ENCODE data around the gene COL6A3. TPM values are rescaled to one million over a fixed set of nuclear protein-coding genes. Genes with fewer than 3 reads are reported as not detected.

Gene COL6A3
- total and polyA plus RNA-seq, 11 donors = 17.4 to 290 (median 87.3) TPM

- intact Hi-C loops (cut with DNase I) = no loop called here
- DNase-seq = no peak
- Histone ChIP-seq H3K36me3 (peaks cover 0 to 95% (median 31%) of the 10 kb centered on the region in 9 donors), H3K9me3 (no peaks in the 10 kb centered on the region), H3K4me1 (peaks cover 0 to 3% (median 0%) of the 10 kb centered on the region in 12 donors), H3K27ac (peak overlapping the region in 1 of 12 donors; percentile 60), H3K27me3 (no peaks in the 10 kb centered on the region), H3K4me3 (no peak overlapping the region)
- WGBS, 4 donors = 77 to 85% (median 80%) methylated on average over 6 to 9 of the region's 9 CpGs
- no peak for TF ChIP-seq CTCF (IDR thresholded peaks at IDR 0.05)
- TF ChIP-seq POLR2A (IDR thresholded peaks at IDR 0.05) = no peak
- no peak for ATAC-seq
Observed at GRCh38 chr2:237343993-237344392, 70.0 kb downstream of the COL6A3 start.

DNA sequence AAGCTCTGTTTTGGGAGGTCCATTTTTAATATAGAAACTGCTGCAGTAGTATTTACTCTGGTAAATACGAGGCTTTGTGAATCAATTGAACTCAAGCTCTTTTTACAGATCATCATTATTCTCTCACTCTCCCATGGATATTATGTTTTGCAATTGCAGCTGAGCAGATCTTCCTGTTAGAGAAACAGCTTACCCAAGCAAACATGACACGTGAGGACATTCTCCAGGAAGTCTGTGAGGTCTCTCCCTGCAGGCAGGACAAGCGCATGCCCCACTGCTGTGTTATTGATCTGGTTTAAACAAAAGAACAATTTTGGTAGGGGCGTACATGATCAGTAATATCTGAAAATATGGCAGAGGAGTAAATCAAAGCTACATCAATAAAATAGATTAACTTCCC is 72.1 kb downstream of the COL6A3 start:
- H3K27ac ChIP-seq = peak overlapping the region in 1 of 12 donors; percentile 60
- no peak for TF ChIP-seq CTCF (IDR thresholded peaks at IDR 0.05)
- TF ChIP-seq POLR2A (IDR thresholded peaks at IDR 0.05) = no peak
- H3K4me1 ChIP-seq = peaks cover 0 to 3% (median 0%) of the 10 kb centered on the region in 12 donors
- ATAC-seq = no peak
- no peaks in the 10 kb centered on the region for H3K27me3 ChIP-seq
- H3K4me3 ChIP-seq = no peak overlapping the region
- WGBS, 4 donors = 48 to 72% (median 66%) methylated on average over 4 of the region's 4 CpGs
- H3K36me3 ChIP-seq = peaks cover 0 to 95% (median 44%) of the 10 kb centered on the region in 9 donors
- DNase-seq = no peak
- H3K9me3 ChIP-seq = no peaks in the 10 kb centered on the region
- intact Hi-C loops (cut with DNase I) = no loop called here

DNA sequence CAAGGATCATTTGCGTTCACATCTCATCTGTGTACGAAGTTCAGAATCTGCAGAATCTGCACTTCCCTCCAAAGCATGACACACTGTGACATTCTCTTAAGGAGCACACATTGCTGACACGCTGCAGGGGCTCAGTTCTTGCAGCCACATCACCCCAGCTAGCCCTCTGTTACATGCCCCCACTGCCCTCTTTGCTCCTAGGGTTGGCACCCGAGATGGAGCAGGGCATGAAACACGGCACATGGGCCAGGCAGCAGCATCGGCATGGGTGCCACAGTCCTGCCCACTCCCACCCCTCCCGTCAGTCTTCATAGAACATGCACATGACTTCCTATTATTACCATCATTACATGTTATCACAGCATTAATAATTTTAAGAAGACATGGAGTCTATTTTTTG is 76.4 kb downstream of the COL6A3 start:
- no peak for DNase-seq
- H3K36me3 ChIP-seq = peaks cover 0 to 98% (median 47%) of the 10 kb centered on the region in 9 donors
- no peaks in the 10 kb centered on the region for H3K4me1 ChIP-seq
- peak overlapping the region in 1 of 12 donors; percentile 48 for H3K27ac ChIP-seq
- no peaks in the 10 kb centered on the region for H3K27me3 ChIP-seq
- no peaks in the 10 kb centered on the region for H3K9me3 ChIP-seq
- ATAC-seq = no peak
- intact Hi-C loops (cut with DNase I) = no loop called here
- no peak overlapping the region for H3K4me3 ChIP-seq
- 89 to 91% (median 89%) methylated on average over 7 of the region's 7 CpGs for WGBS, 4 donors
- TF ChIP-seq POLR2A (IDR thresholded peaks at IDR 0.05) (no peak), CTCF (IDR thresholded peaks at IDR 0.05) (no peak)

GRCh38 chr2:237336131-237336530 is 77.8 kb downstream of the COL6A3 start:
- intact Hi-C loops (cut with DNase I) = no loop called here
- Histone ChIP-seq H3K4me1 (no peaks in the 10 kb centered on the region), H3K27ac (peak overlapping the region in 1 of 12 donors; percentile 64), H3K36me3 (peaks cover 0 to 97% (median 47%) of the 10 kb centered on the region in 9 donors), H3K27me3 (no peaks in the 10 kb centered on the region), H3K9me3 (no peaks in the 10 kb centered on the region), H3K4me3 (no peak overlapping the region)
- 92 to 95% (median 94%) methylated on average over 14 to 16 of the region's 16 CpGs for WGBS, 4 donors
- TF ChIP-seq CTCF (IDR thresholded peaks at IDR 0.05) (no peak), POLR2A (IDR thresholded peaks at IDR 0.05) (no peak)
- DNase-seq (no peak), ATAC-seq (no peak)
